SK-N-SH treated with all-trans-retinoic acid at 6 μM for 48 hours (cell line): ENCODE results near the gene ALG12.

ENCODE experiments used
- ARNTL ChIP-seq: fragments of 450-650 bp; formaldehyde crosslinking; IDR thresholded peaks from 2 replicates; pipeline ENCODE4 v1.5.0; 2020; ENCODE audit warnings: low read depth, mild to moderate bottlenecking, moderate library complexity, borderline replicate concordance
- BACH2 ChIP-seq: fragments of 250-450 bp; sonication (Bioruptor Pico); IDR thresholded peaks from 2 replicates; pipeline ENCODE4 v1.9.0; 2021; ENCODE audit warnings: mild to moderate bottlenecking, borderline replicate concordance
- ESRRG ChIP-seq: fragments of 250-450 bp; sonication (Bioruptor Pico); IDR thresholded peaks from 2 replicates; pipeline ENCODE4 v1.6.1; 2021; ENCODE audit warnings: mild to moderate bottlenecking
- PATZ1 ChIP-seq: fragments of 250-450 bp; sonication (Bioruptor Pico); IDR thresholded peaks from 2 replicates; pipeline ENCODE4 v1.8.0; 2020; ENCODE audit warnings: mild to moderate bottlenecking, moderate library complexity, borderline replicate concordance
- RARB ChIP-seq: fragments of 250-450 bp; sonication (Bioruptor Pico); IDR thresholded peaks from 2 replicates; pipeline ENCODE4 v1.8.0; 2021; ENCODE audit warnings: mild to moderate bottlenecking, moderate library complexity
- SNAI2 ChIP-seq: fragments of 250-450 bp; sonication (Bioruptor Pico); IDR thresholded peaks from 2 replicates; pipeline ENCODE4 v1.5.0; 2020; ENCODE audit warnings: mild to moderate bottlenecking, moderate library complexity
- TCF4 ChIP-seq: fragments of 250-450 bp; sonication (Bioruptor Pico); IDR thresholded peaks from 2 replicates; pipeline ENCODE4 v1.8.0; 2021; ENCODE audit warnings: mild to moderate bottlenecking, moderate library complexity, borderline replicate concordance
- TOX ChIP-seq: fragments of 250-450 bp; sonication (Bioruptor Pico); IDR thresholded peaks from 2 replicates; pipeline ENCODE4 v1.8.0; 2021; ENCODE audit warnings: mild to moderate bottlenecking, moderate library complexity, borderline replicate concordance
- ZC3H10 ChIP-seq: fragments of 250-450 bp; sonication (Bioruptor Pico); IDR thresholded peaks from 2 replicates; pipeline ENCODE4 v1.5.1; 2021; ENCODE audit warnings: mild to moderate bottlenecking, moderate library complexity
- ZFP3 ChIP-seq: fragments of 250-450 bp; sonication (Bioruptor Pico); IDR thresholded peaks from 2 replicates; pipeline ENCODE4 v1.5.0; 2020; ENCODE audit warnings: mild to moderate bottlenecking, moderate library complexity
- ZFP30 ChIP-seq: fragments of 450-650 bp; formaldehyde crosslinking; IDR thresholded peaks from 2 replicates; pipeline ENCODE4 v1.5.0; 2022; ENCODE audit warnings: mild to moderate bottlenecking, moderate library complexity
- ZNF565 ChIP-seq: fragments of 450-650 bp; formaldehyde crosslinking; conservative IDR thresholded peaks from 2 replicates; pipeline ENCODE4 v1.5.0; 2020; ENCODE audit warnings: low read depth, mild to moderate bottlenecking, moderate library complexity
- TF ChIP-seq, protein P1 (sequence below): fragments of 250-450 bp; sonication (Bioruptor Pico); IDR thresholded peaks from 2 replicates; pipeline ENCODE4 v1.5.1; 2020; ENCODE audit warnings: low read depth, mild to moderate bottlenecking, moderate library complexity
- TF ChIP-seq, protein P2 (sequence below): fragments of 250-450 bp; sonication (Bioruptor Pico); IDR thresholded peaks from 2 replicates; pipeline ENCODE4 v1.5.0; 2020; ENCODE audit warnings: mild to moderate bottlenecking, moderate library complexity

DNA sequence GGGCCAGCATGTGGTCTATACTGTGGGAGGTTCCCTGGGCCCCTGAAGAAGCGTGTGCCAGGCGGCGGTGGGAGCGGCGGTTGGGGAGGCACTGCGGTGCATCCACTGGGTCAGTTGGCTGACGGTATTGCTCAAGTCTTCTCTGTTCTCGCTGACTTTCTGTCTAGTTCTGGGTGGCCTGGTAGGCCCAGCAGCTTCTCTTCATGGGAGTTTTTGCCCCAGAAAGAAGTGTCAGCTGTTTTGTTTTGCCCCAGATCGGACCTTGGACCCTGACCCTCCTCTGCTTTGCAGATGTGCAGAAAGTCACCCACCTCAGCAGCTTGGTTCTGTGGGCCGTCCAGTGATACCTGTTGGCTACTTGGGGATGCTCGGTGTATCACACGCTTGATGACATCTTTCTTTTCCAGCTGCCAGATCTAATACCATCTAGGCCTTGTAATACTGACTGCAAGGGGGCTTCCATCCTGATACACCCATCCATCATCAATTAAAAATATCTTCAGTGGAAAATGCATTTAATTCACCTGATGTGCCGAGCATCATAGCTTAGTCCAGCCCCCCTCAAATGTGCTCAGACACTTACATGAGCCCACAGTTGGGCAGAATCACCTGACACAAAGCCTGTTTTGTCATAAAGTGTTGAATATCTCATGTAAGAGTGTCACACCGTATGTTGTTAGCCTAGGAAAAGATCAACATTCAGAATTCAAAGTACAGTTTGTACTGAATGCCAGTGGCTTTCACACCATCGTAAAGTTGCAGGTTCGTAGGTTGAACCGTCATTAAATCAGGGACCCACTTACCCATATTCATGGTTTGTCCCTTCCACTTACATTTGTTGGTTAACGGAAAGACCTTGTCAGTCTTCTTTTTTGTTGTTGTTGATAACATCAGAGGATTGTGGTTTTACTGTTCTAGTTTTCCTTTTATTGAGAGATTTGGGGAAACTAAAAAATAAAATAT is 50.7 kb downstream of the ALG12 start:
- TF ChIP-seq ZFP3 (CRISPR knock-in tag) (no peak), ZNF565 (CRISPR knock-in tag) (no peak), ZC3H10 (CRISPR knock-in tag) (no peak), ARNTL (CRISPR knock-in tag) (no peak), ZFP30 (CRISPR knock-in tag) (no peak), TOX (CRISPR knock-in tag) (no peak), PATZ1 (CRISPR knock-in tag) (no peak), BACH2 (no peak), RARB (CRISPR knock-in tag) (no peak), ESRRG (CRISPR knock-in tag) (no peak), TCF4 (no peak), SNAI2 (CRISPR knock-in tag) (no peak)
- TF ChIP-seq, protein P1, sequence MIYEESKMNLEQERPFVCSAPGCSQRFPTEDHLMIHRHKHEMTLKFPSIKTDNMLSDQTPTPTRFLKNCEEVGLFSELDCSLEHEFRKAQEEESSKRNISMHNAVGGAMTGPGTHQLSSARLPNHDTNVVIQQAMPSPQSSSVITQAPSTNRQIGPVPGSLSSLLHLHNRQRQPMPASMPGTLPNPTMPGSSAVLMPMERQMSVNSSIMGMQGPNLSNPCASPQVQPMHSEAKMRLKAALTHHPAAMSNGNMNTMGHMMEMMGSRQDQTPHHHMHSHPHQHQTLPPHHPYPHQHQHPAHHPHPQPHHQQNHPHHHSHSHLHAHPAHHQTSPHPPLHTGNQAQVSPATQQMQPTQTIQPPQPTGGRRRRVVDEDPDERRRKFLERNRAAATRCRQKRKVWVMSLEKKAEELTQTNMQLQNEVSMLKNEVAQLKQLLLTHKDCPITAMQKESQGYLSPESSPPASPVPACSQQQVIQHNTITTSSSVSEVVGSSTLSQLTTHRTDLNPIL (CRISPR knock-in tag), result no peak
- TF ChIP-seq, protein P2, sequence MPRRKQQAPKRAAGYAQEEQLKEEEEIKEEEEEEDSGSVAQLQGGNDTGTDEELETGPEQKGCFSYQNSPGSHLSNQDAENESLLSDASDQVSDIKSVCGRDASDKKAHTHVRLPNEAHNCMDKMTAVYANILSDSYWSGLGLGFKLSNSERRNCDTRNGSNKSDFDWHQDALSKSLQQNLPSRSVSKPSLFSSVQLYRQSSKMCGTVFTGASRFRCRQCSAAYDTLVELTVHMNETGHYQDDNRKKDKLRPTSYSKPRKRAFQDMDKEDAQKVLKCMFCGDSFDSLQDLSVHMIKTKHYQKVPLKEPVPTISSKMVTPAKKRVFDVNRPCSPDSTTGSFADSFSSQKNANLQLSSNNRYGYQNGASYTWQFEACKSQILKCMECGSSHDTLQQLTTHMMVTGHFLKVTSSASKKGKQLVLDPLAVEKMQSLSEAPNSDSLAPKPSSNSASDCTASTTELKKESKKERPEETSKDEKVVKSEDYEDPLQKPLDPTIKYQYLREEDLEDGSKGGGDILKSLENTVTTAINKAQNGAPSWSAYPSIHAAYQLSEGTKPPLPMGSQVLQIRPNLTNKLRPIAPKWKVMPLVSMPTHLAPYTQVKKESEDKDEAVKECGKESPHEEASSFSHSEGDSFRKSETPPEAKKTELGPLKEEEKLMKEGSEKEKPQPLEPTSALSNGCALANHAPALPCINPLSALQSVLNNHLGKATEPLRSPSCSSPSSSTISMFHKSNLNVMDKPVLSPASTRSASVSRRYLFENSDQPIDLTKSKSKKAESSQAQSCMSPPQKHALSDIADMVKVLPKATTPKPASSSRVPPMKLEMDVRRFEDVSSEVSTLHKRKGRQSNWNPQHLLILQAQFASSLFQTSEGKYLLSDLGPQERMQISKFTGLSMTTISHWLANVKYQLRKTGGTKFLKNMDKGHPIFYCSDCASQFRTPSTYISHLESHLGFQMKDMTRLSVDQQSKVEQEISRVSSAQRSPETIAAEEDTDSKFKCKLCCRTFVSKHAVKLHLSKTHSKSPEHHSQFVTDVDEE, result no peak
